GM12874 (cell line): ENCODE measurements around the gene FOXP1.

ENCODE experiments used
- CTCF ChIP-seq: IDR thresholded peaks from 2 replicates; pipeline ENCODE4 v1.5.1; 2011; ENCODE audit warnings: low read depth, mild to moderate bottlenecking, control low read depth, low read length, moderate library complexity; ENCODE audit not compliant: insufficient read depth

Gene FOXP1

DNA sequence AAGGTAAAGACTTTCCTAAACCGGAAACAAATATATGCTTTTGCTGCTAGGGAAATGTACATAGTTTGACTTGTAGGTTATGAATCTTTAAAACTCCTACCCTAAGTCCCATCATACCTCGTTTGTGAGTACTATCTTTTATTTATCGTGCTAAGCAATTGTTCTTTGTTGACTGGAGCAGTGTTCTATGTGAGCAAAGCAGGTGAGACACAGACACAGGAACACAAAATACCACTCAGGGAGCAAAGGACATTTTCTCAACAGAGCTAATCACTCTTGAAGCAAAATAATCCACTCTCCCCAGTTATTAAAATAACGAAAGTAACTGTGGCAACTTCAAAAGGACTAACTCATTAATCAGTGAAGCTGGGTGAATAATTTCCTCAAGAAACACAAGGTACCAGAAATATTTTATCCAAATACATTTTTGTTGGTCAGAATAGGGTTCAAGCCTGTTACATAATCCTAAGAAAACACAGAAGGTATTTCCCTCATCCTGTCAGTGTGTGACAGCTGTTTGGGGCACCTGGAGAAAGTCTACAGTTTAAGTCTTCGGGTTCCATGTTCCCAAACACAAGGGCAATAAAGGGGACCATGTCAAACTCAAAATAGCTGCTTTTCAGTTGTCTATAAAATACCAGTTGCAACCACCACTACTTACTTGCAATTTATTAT, 407.7 kb downstream of the FOXP1 start:
- no peak for TF ChIP-seq CTCF

DNA sequence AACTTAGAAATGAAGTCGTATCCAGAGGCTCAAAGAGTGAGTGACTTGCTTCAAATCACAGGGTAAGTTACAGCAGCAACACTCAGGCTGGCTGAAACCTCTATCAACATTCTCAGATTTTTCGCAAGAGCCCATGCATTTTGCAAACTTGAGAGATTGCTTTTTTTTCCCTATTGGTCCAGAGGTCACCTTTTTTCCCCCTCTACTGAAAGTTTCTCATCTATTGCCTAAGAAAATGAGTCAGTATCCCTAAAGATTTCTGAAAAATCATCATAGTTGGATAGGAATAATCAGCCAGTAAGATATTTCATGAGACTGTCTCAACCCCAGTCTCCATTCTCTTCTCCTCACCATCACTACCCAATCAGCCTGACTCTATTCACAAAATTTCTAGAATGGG, 410.6 kb downstream of the FOXP1 start:
- no peak for TF ChIP-seq CTCF

DNA sequence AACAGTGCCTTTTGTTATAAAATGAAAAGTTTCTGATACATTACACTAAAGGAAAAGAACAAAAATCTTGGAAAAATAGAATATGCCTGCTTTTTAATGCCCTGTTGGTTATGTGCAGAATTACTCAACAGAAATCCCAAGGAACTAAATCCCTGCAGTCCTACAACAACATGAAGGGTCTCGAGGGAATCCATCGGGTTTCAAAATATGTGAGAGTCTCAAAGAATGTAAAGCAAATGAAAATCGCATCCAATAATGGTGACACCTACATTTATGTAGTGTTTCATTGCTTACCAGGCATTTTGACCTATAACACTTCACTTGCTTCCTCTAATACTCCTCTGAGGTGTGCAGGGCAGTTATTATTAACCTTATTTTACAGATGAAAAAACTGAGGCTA, 411.3 kb downstream of the FOXP1 start:
- TF ChIP-seq CTCF: no peak

- no peak for TF ChIP-seq CTCF
Observed at GRCh38 chr3:71171247-71171646, 412.3 kb downstream of the FOXP1 start.

- no peak for TF ChIP-seq CTCF
Observed at GRCh38 chr3:71168880-71169411, 414.6 kb downstream of the FOXP1 start.

- no peak for TF ChIP-seq CTCF
Observed at GRCh38 chr3:71168121-71168721, 415.3 kb downstream of the FOXP1 start.

GRCh38 chr3:71166339-71167240, 416.9 kb downstream of the FOXP1 start:
- TF ChIP-seq CTCF: no peak
